GM10248 (cell line): Measurements from ENCODE around the gene POP4.

Experiments
- CTCF ChIA-PET: fragments of 300-600 bp; sonication (Branson Sonifier 250); formaldehyde crosslinking; extraction: SDS; loops from one replicate; lab custom pipeline; 2021; ENCODE audit warnings: antibody characterized with exemption; lab: Yijun Ruan, JAX
- POLR2A ChIA-PET: fragments of 350-650 bp; sonication (Branson Sonifier 250); formaldehyde crosslinking; extraction: SDS; loops from one replicate; lab custom pipeline; 2020; ENCODE audit warnings: antibody characterized with exemption; lab: Yijun Ruan, JAX
- DNase-seq: peaks from one replicate; pipeline ENCODE4 v3.0.0; 2012; ENCODE audit errors: extremely low spot score
- TF ChIP-seq, protein P1 (sequence below): IDR thresholded peaks from 2 replicates; pipeline ENCODE4 v1.5.1; 2012; ENCODE audit warnings: mild to moderate bottlenecking, low read depth; ENCODE audit errors: extremely low read depth, missing control alignments, control extremely low read depth

POP4 gene

DNA sequence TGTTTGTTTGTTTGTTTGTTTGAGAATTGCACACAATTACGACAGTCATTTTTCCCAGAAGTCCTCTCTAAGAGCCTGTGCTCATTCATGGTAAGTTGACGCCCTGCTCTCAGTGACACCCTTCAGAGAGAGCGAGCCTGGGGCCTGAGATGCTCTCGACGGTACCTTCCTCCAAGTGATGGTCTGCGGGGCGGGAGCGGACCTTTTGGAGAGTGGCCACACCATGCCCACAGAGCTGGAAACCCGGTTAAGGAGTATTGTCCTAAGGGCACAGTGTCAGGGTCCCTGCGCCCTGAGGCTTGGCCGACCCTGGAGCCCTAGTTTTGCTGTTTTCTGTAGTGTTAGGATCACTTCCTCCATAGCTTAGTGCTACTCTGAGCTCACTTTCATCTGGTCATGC, 3.6 kb downstream of the POP4 start:
- TF ChIP-seq, protein P1, sequence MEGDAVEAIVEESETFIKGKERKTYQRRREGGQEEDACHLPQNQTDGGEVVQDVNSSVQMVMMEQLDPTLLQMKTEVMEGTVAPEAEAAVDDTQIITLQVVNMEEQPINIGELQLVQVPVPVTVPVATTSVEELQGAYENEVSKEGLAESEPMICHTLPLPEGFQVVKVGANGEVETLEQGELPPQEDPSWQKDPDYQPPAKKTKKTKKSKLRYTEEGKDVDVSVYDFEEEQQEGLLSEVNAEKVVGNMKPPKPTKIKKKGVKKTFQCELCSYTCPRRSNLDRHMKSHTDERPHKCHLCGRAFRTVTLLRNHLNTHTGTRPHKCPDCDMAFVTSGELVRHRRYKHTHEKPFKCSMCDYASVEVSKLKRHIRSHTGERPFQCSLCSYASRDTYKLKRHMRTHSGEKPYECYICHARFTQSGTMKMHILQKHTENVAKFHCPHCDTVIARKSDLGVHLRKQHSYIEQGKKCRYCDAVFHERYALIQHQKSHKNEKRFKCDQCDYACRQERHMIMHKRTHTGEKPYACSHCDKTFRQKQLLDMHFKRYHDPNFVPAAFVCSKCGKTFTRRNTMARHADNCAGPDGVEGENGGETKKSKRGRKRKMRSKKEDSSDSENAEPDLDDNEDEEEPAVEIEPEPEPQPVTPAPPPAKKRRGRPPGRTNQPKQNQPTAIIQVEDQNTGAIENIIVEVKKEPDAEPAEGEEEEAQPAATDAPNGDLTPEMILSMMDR = no peak
- POLR2A ChIA-PET = interaction anchor here (0.6 kb wide), 1 partner anchor 108 kb away, joined by 8 read pairs; no protein-coding TSS in a partner anchor

GRCh38 chr19:29610213-29610573, 4.1 kb downstream of the POP4 start:
- TF ChIP-seq, protein P1 = no peak
- ChIA-PET CTCF (interaction anchor here (0.6 to 10.3 kb wide), 32 partner anchors 8 to 263 kb away, joined by 3 to 115 read pairs (median 9); partner anchors contain the start of genes C19orf12 and PLEKHF1), POLR2A (no interaction called here)
- DNase-seq = no peak

More for the DNA sequence above, 3.6 kb downstream of the POP4 start:
- DNase-seq = no peak
- CTCF ChIA-PET = interaction anchor here (1.0 to 10.3 kb wide), 23 partner anchors 7 to 263 kb away, joined by 3 to 115 read pairs (median 12); partner anchors contain the start of genes C19orf12 and PLEKHF1

GRCh38 chr19:29610574-29611271, 4.6 kb downstream of the POP4 start:
- ChIA-PET POLR2A (no interaction called here), CTCF (interaction anchor here (0.6 to 10.3 kb wide), 38 partner anchors 8 to 262 kb away, joined by 3 to 115 read pairs (median 7); partner anchors contain the start of genes C19orf12 and PLEKHF1)
- TF ChIP-seq, protein P1 = peak; percentile 93
- DNase-seq = peak; percentile 90

- CTCF ChIA-PET = interaction anchor here (1.1 to 10.3 kb wide), 15 partner anchors 9 to 148 kb away, joined by 3 to 115 read pairs (median 18); partner anchors contain the start of genes C19orf12 and PLEKHF1
- POLR2A ChIA-PET = no interaction called here
- TF ChIP-seq, protein P1 = no peak
- DNase-seq = no peak
Measured at GRCh38 chr19:29612121-29612520, 6.0 kb downstream of the POP4 start.

DNA sequence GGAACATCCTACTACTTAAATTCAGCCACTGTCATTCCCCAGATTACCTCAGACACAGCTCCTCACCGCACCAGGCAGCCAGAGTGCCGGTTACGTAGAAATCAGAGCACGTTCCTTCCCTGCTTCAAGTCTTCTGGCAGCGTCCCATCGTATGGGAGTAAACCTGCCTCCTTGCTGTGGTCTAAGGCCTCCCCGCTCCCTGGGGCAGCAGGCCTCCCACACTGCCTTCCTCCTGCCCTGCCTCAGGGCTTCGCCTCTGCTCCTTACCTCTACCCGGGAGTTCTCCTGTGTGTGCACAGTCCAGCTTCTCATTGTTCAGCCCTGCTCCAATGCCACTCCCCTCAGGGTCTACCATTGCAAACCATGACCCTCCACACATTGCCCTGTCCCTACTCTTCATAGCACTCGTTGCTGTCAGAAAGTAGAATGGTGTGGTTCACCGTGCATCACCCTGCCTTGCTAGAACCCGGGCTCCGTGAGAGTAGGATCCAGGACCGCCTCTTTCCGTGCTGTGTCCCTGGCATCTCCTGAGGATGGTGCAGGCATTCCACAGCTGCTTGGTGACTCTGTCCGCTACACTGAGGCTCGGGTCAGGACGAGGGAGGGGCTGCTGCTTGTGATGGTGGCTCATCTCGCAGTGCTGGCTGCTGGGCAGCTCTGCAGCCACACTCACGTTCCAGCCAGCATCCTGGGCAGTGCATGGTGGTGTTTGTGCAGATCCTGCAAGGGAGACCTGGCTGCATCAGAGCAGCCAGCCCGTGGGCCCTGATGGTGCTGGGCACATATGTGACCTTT, 6.9 kb downstream of the POP4 start:
- TF ChIP-seq, protein P1 = no peak
- POLR2A ChIA-PET = interaction anchor here (0.8 kb wide), 1 partner anchor 55 kb away, joined by 3 read pairs; no protein-coding TSS in a partner anchor
- CTCF ChIA-PET = interaction anchor here (4.3 to 10.3 kb wide), 5 partner anchors 8 to 103 kb away, joined by 51 to 115 read pairs (median 83); partner anchors contain the start of genes C19orf12 and PLEKHF1
- DNase-seq = no peak

GRCh38 chr19:29614046-29614445, 8.0 kb downstream of the POP4 start:
- ChIA-PET CTCF (interaction anchor here (1.7 to 10.3 kb wide), 3 partner anchors 12 to 102 kb away, joined by 4 to 115 read pairs (median 115); partner anchors contain the start of gene C19orf12), POLR2A (no interaction called here)
- DNase-seq = no peak
- TF ChIP-seq, protein P1 = no peak
